Pancreas (tissue), 10 donors: Measurements from ENCODE around the gene ADARB1. TPM values are rescaled to one million over a fixed set of nuclear protein-coding genes. Genes with fewer than 3 reads are reported as not detected.

Experiments used
- ATAC-seq, 4 donors: fragments of 200-7000 bp; cut with Tn5 transposase; one replicate each; pipeline versions ENCODE4 v1.8.0 to v1.9.1; 2020; ENCODE audit warnings: mild to moderate bottlenecking in 4 of 4, moderate library complexity in 4 of 4
- DNase-seq, 6 donors: peaks; one replicate each; pipeline ENCODE4 v3.0.0-alpha.2; 2020
- FAIRE-seq: peaks from 2 replicates; lab custom pipeline; 2012; peaks lifted over from hg19 to GRCh38; lab: Jason Lieb, UNC
- H3K27ac ChIP-seq, 4 donors: fragments of 200-600 bp; sonication (generic); 1 replicate in 3 of 4; 2 replicates in 1 of 4; pipeline versions ENCODE4 v1.5.0 to v1.8.0; 2020
- H3K27me3 ChIP-seq, 4 donors: fragments of 200-600 bp; one replicate each; pipeline ENCODE4 v1.8.0; 2021
- H3K36me3 ChIP-seq, 3 donors: fragments of 200-600 bp; sonication (generic) in 1 of 3; one replicate each; pipeline versions ENCODE4 v1.5.0 to v1.8.0; 2020 to 2021
- H3K4me1 ChIP-seq, 3 donors: fragments of 200-600 bp; one replicate each; pipeline ENCODE4 v1.8.0; 2021
- H3K4me3 ChIP-seq, 4 donors: fragments of 200-600 bp; sonication (generic) in 2 of 4; one replicate each; pipeline versions ENCODE4 v1.5.0 to v1.8.0; 2020 to 2021
- H3K9me3 ChIP-seq, 4 donors: fragments of 200-600 bp; one replicate each; pipeline ENCODE4 v1.8.0; 2021
- CTCF ChIP-seq, 4 donors: fragments of 200-600 bp; sonication (generic) in 3 of 4; IDR thresholded peaks; one replicate each; pipeline versions ENCODE4 v1.5.0 to v1.8.0; 2021; ENCODE audit warnings: antibody characterized with exemption in 4 of 4
- WGBS, 2 donors: extraction: QIAGEN DNeasy Blood & Tissue Kit; methylation state at CpG; one replicate each; pipeline ENCODE4 v1.1.7; 2013; 5-methylcytosine and 5-hydroxymethylcytosine counted together
- intact Hi-C, 3 donors: fragments of 100-400 bp; cut with DNase I; formaldehyde crosslinking; loops; one replicate each; pipeline versions ENCODE4 v1.11.1 to v1.14.2; 2022
- polyA plus RNA-seq, 2 donors: library from polyadenylated mRNA; stranded (reverse); fragments of 200-250 nt; gene quantifications; one replicate each; pipeline ENCODE4 v1.2.3, GENCODE V29; 2013
- total RNA-seq, 6 donors: library from RNA; stranded (reverse); fragmentation: NEBNext Ultra II Directional in 4 of 6; extraction: Animal tissue kit (Norgen Biotek cat#: 25700) in 4 of 6; gene quantifications; one replicate each; pipeline versions ENCODE4 v1.2.1 to v1.2.4, GENCODE V29; 2021 to 2023
- donor health status: healthy with polysubstance abuse.
- donor health status: DM: no; HTN: no; CAD: no; lungs with moderate emphysema.
- donor health status: DM: no; HTN: no; CAD: no.
- donor health status: control.
- donor health status: control.
- donor health status: Bipolar disorder and iron deficiency.
- donor health status: DM: yes; HTN: yes; CAD: no.
- donor health status: DM: no; HTN: no; CAD: no.
- donor health status: DM: no; HTN: no; CAD: no.
- donor health status: DM: yes; HTN: yes; CAD: no.

ADARB1 gene
- total and polyA plus RNA-seq, 8 donors: 5.4 to 10.1 (median 6.3) TPM

DNA sequence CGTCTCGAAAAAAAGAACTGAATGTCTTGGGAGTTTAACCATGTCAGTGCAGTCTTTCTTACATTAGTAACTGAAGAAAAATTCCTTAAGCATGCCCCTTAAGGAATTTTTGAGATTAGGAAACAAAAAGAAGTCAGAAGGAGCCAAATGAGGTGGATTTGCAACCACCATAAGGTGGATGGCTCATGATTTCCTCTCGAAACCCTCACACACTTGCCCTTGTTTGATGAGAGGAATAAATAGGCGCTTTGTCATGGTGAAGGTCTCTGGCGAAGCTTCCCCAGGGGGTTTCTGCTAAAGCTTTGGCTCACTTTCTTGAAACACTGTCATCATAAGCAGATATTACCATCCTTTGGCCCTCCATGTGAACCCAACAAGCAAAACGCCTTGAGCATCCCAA is 145.1 kb downstream of the ADARB1 start:
- H3K27me3 ChIP-seq: no peaks in the 10 kb centered on the region
- TF ChIP-seq CTCF (IDR thresholded peaks at IDR 0.05): no peak
- H3K4me1 ChIP-seq: no peaks in the 10 kb centered on the region
- WGBS, 2 donors: 91 to 93% methylated on average over 6 of the region's 6 CpGs
- intact Hi-C loops: no loop called here
- no peak for DNase-seq
- H3K4me3 ChIP-seq: no peak overlapping the region
- no peaks in the 10 kb centered on the region for H3K36me3 ChIP-seq
- H3K27ac ChIP-seq: no peak overlapping the region
- H3K9me3 ChIP-seq: no peaks in the 10 kb centered on the region
- no peak for ATAC-seq
- no peak for FAIRE-seq

- WGBS, 2 donors: 85 to 95% methylated on average over 4 of the region's 4 CpGs
- Histone ChIP-seq H3K9me3 (no peaks in the 10 kb centered on the region), H3K36me3 (no peaks in the 10 kb centered on the region), H3K27me3 (no peaks in the 10 kb centered on the region), H3K27ac (no peak overlapping the region), H3K4me3 (no peak overlapping the region), H3K4me1 (no peaks in the 10 kb centered on the region)
- no peak for TF ChIP-seq CTCF (IDR thresholded peaks at IDR 0.05)
- no peak for DNase-seq
- intact Hi-C loops: no loop called here
- peak in 1 of 4 donors; percentile 23 for ATAC-seq
- FAIRE-seq: no peak
These were observed 145.7 kb downstream of the ADARB1 start for GRCh38 chr21:45220071-45220481.

DNA sequence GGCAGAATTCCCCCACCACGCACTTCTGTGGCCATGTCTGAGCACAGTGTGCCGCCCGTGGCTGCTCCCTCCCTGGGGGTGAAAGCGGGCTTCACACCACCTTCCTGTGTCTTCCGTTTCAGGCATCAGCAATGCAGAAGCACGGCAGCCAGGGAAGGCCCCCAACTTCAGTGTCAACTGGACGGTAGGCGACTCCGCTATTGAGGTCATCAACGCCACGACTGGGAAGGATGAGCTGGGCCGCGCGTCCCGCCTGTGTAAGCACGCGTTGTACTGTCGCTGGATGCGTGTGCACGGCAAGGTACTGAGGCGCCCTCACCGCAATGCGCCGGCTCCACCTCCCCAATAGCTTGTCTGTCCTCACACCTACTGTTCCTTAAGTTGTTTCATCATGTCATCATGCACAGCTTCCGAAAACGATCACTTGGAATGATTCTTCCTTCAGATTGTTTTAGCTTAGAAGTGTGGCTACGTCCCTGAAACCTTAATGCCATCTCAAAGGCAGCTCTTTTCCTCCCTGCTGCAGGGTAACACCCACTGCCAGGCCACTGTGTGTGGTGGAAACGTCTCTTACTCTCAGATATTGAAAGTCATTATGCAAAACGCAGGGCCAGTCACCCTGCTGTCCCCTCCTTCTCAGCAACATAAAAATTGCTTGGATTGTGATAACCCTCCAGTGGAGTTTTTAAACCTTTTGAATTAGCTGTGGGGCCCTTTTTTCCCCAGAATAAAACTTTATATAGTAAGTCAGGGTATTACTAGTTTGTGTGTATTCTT is 146.5 kb downstream of the ADARB1 start:
- DNase-seq: peak in 1 of 6 donors; percentile 42
- intact Hi-C loops: no loop called here
- Histone ChIP-seq H3K9me3 (no peaks in the 10 kb centered on the region), H3K4me1 (no peaks in the 10 kb centered on the region), H3K4me3 (no peak overlapping the region), H3K36me3 (no peaks in the 10 kb centered on the region), H3K27ac (no peak overlapping the region), H3K27me3 (no peaks in the 10 kb centered on the region)
- FAIRE-seq: no peak
- WGBS, 2 donors: 90 to 97% methylated on average over 29 of the region's 29 CpGs
- no peak for TF ChIP-seq CTCF (IDR thresholded peaks at IDR 0.05)
- no peak for ATAC-seq

- WGBS, 2 donors: 86 to 92% methylated on average over 15 of the region's 15 CpGs
- no peak for DNase-seq
- no peak for ATAC-seq
- no peaks in the 10 kb centered on the region for H3K4me1 ChIP-seq
- no peaks in the 10 kb centered on the region for H3K36me3 ChIP-seq
- no peaks in the 10 kb centered on the region for H3K9me3 ChIP-seq
- intact Hi-C loops: no loop called here
- H3K4me3 ChIP-seq: no peak overlapping the region
- TF ChIP-seq CTCF (IDR thresholded peaks at IDR 0.05): no peak
- H3K27me3 ChIP-seq: no peaks in the 10 kb centered on the region
- no peak overlapping the region for H3K27ac ChIP-seq
- FAIRE-seq: no peak
These were observed 147.6 kb downstream of the ADARB1 start for GRCh38 chr21:45222001-45222400.
